Hematopoietic multipotent progenitor cell treated with erythropoietin and hydrocortisone succinate and interleukin-3 and kit ligand, for 4 days (in vitro differentiated cells): ENCODE results near the gene ZBED2.
"Not testable (repeated sequence)": the region's sequence is repeated elsewhere in the genome, so short reads cannot be mapped to it uniquely, and the experiment has no call there.

ENCODE experiments used
- DNase-seq: peaks from one replicate; pipeline ENCODE4 v3.0.0-alpha.2; 2015

ZBED2 gene

GRCh38 chr3:111595232-111595631 is at the start of gene ZBED2:
ZBED2 (minus strand) TSS chr3:111595346; CDS start chr3:111594201, 1,145 bp downstream.
- DNase-seq, result no peak

- no peak for DNase-seq
Measured at GRCh38 chr3:111639316-111639715, 44.2 kb upstream of the ZBED2 start.

GRCh38 chr3:111636366-111636885 is 41.3 kb upstream of the ZBED2 start:
- no peak for DNase-seq

GRCh38 chr3:111635403-111635802 is 40.3 kb upstream of the ZBED2 start:
- DNase-seq, result no peak

GRCh38 chr3:111630638-111631037 is 35.5 kb upstream of the ZBED2 start:
- peak; percentile 8 for DNase-seq

GRCh38 chr3:111629018-111629417 is 33.9 kb upstream of the ZBED2 start:
- not testable (repeated sequence) for DNase-seq

GRCh38 chr3:111627092-111627491 is 31.9 kb upstream of the ZBED2 start:
- no peak for DNase-seq

- peak; percentile 29 for DNase-seq
Measured at GRCh38 chr3:111621535-111621934, 26.4 kb upstream of the ZBED2 start.

- no peak for DNase-seq
Measured at GRCh38 chr3:111619833-111620232, 24.7 kb upstream of the ZBED2 start.

- DNase-seq, result no peak
Measured at GRCh38 chr3:111618945-111619344, 23.8 kb upstream of the ZBED2 start.

GRCh38 chr3:111617912-111618601 is 22.9 kb upstream of the ZBED2 start:
- no peak for DNase-seq

- no peak for DNase-seq
Measured at GRCh38 chr3:111617406-111617805, 22.3 kb upstream of the ZBED2 start.

- peak; percentile 11 for DNase-seq
Measured at GRCh38 chr3:111616417-111617105, 21.4 kb upstream of the ZBED2 start.

- DNase-seq, result no peak
Measured at GRCh38 chr3:111615880-111616279, 20.7 kb upstream of the ZBED2 start.

- DNase-seq, result no peak
Measured at GRCh38 chr3:111613294-111613693, 18.1 kb upstream of the ZBED2 start.

GRCh38 chr3:111610612-111611054 is 15.5 kb upstream of the ZBED2 start:
- DNase-seq, result no peak

- DNase-seq, result peak; percentile 47
Measured at GRCh38 chr3:111610189-111610588, 15.0 kb upstream of the ZBED2 start.

GRCh38 chr3:111609700-111610099 is 14.6 kb upstream of the ZBED2 start:
- no peak for DNase-seq

- DNase-seq, result no peak
Measured at GRCh38 chr3:111608383-111608782, 13.2 kb upstream of the ZBED2 start.

- DNase-seq, result no peak
Measured at GRCh38 chr3:111607240-111607920, 12.2 kb upstream of the ZBED2 start.

- no peak for DNase-seq
Measured at GRCh38 chr3:111605493-111605892, 10.3 kb upstream of the ZBED2 start.

GRCh38 chr3:111605018-111605417 is 9.9 kb upstream of the ZBED2 start:
- no peak for DNase-seq

GRCh38 chr3:111604119-111604518 is 9.0 kb upstream of the ZBED2 start:
- no peak for DNase-seq

- no peak for DNase-seq
Measured at GRCh38 chr3:111603679-111604078, 8.5 kb upstream of the ZBED2 start.
